H9 (cell line): Measurements from ENCODE around the gene WDR54. TPM values are rescaled to one million over a fixed set of nuclear protein-coding genes. Genes with fewer than 3 reads are reported as not detected.

Experiments
- DNase-seq: peaks from one replicate; pipeline ENCODE4 v3.0.0-alpha.2; 2017
- H2AFZ ChIP-seq: one replicate; pipeline ENCODE4 v1.6.1; 2013; ENCODE audit warnings: mild to moderate bottlenecking, low read length, control low read depth, moderate library complexity
- H2AK5ac ChIP-seq: 2 replicates; pipeline ENCODE4 v1.6.1; 2013; ENCODE audit warnings: low read length, control low read depth, mixed read lengths; ENCODE audit not compliant: insufficient read length
- H2BK120ac ChIP-seq: one replicate; pipeline ENCODE4 v1.6.1; 2013; ENCODE audit warnings: low read depth, mild to moderate bottlenecking, low read length, control low read depth, inconsistent platforms; ENCODE audit not compliant: poor library complexity, severe bottlenecking
- H2BK12ac ChIP-seq: 2 replicates; pipeline ENCODE4 v1.6.1; 2013; ENCODE audit warnings: low read length, control low read depth, mixed read lengths, low read depth; ENCODE audit not compliant: insufficient read length
- H2BK15ac ChIP-seq: 2 replicates; pipeline ENCODE4 v1.6.1; 2013; ENCODE audit warnings: low read depth, low read length, control low read depth
- H2BK20ac ChIP-seq: one replicate; pipeline ENCODE4 v1.6.1; 2013; ENCODE audit warnings: low read depth, mild to moderate bottlenecking, low read length, control low read depth, inconsistent platforms; ENCODE audit not compliant: poor library complexity, severe bottlenecking
- H2BK5ac ChIP-seq: 2 replicates; pipeline ENCODE4 v1.6.1; 2013; ENCODE audit warnings: low read length, control low read depth, mixed read lengths; ENCODE audit not compliant: insufficient read length
- H3K14ac ChIP-seq: 2 replicates; pipeline ENCODE4 v1.6.1; 2013; ENCODE audit warnings: low read length, control low read depth; ENCODE audit not compliant: insufficient read depth
- H3K18ac ChIP-seq: 2 replicates; pipeline ENCODE4 v1.6.1; 2013; ENCODE audit warnings: low read depth, mild to moderate bottlenecking, mixed read lengths, low read length, control low read depth; ENCODE audit not compliant: insufficient read length
- H3K23ac ChIP-seq: 2 replicates; pipeline ENCODE4 v1.6.1; 2013; ENCODE audit warnings: low read length, control low read depth, mixed read lengths, low read depth; ENCODE audit not compliant: insufficient read length
- H3K23me2 ChIP-seq: 2 replicates; pipeline ENCODE4 v1.6.1; 2013; ENCODE audit warnings: low read depth, mild to moderate bottlenecking, mixed read lengths, low read length, control low read depth; ENCODE audit not compliant: insufficient read length, poor library complexity, severe bottlenecking
- H3K27ac ChIP-seq: 2 replicates; pipeline ENCODE4 v1.5.1; 2013; ENCODE audit warnings: low read length, control low read depth, mixed read lengths, low read depth; ENCODE audit not compliant: insufficient read length
- H3K27me3 ChIP-seq: 2 replicates; pipeline ENCODE4 v1.6.1; 2013; ENCODE audit warnings: low read length, control low read depth, inconsistent platforms; ENCODE audit not compliant: insufficient read depth
- H3K4ac ChIP-seq: 2 replicates; pipeline ENCODE4 v1.6.1; 2013; ENCODE audit warnings: low read depth, mild to moderate bottlenecking, control low read depth, inconsistent platforms, low read length, moderate library complexity
- H3K4me1 ChIP-seq: 2 replicates; pipeline ENCODE4 v1.6.1; 2013; ENCODE audit warnings: low read length, control low read depth, inconsistent platforms; ENCODE audit not compliant: insufficient read depth
- H3K4me2 ChIP-seq: 2 replicates; pipeline ENCODE4 v1.6.1; 2013; ENCODE audit warnings: low read length, control low read depth, mixed read lengths; ENCODE audit not compliant: insufficient read length, insufficient read depth
- H3K56ac ChIP-seq: 2 replicates; pipeline ENCODE4 v1.6.1; 2013; ENCODE audit warnings: low read depth, mild to moderate bottlenecking, mixed read lengths, low read length, control low read depth; ENCODE audit not compliant: insufficient read length
- H3K79me1 ChIP-seq: 2 replicates; pipeline ENCODE4 v1.6.1; 2013; ENCODE audit warnings: low read depth, mild to moderate bottlenecking, moderate library complexity, low read length, control low read depth, inconsistent platforms; ENCODE audit not compliant: insufficient read depth, poor library complexity, severe bottlenecking
- H3K79me2 ChIP-seq: 2 replicates; pipeline ENCODE4 v1.6.1; 2013; ENCODE audit warnings: low read length, control low read depth, inconsistent platforms; ENCODE audit not compliant: insufficient read depth
- H3K9ac ChIP-seq: 2 replicates; pipeline ENCODE4 v1.6.1; 2013; ENCODE audit warnings: low read length, control low read depth, mixed read lengths; ENCODE audit not compliant: insufficient read length; ENCODE audit errors: extremely low read depth
- H3K9me3 ChIP-seq: one replicate; pipeline ENCODE4 v1.6.1; 2013; ENCODE audit warnings: low read depth, low read length, inconsistent platforms; ENCODE audit not compliant: control insufficient read depth
- H3T11ph ChIP-seq: one replicate; pipeline ENCODE4 v1.6.1; 2013; ENCODE audit warnings: mild to moderate bottlenecking, low read length, control low read depth, inconsistent platforms
- H4K20me1 ChIP-seq: one replicate; pipeline ENCODE4 v1.6.1; 2013; ENCODE audit not compliant: control insufficient read depth, insufficient read length, insufficient read depth
- H4K5ac ChIP-seq: 2 replicates; pipeline ENCODE4 v1.6.1; 2013; ENCODE audit warnings: low read depth, mild to moderate bottlenecking, mixed read lengths, low read length, control low read depth; ENCODE audit not compliant: insufficient read length
- H4K8ac ChIP-seq: replicated peaks from 2 replicates; pipeline ENCODE4 v1.6.1; 2013; ENCODE audit warnings: low read length, control low read depth, mixed read lengths, low read depth; ENCODE audit not compliant: insufficient read length
- H4K91ac ChIP-seq: 2 replicates; pipeline ENCODE4 v1.6.1; 2013; ENCODE audit warnings: low read depth, mild to moderate bottlenecking, moderate library complexity, mixed read lengths, low read length, control low read depth; ENCODE audit not compliant: insufficient read length
- H3K27ac Mint-ChIP-seq, 3 experiments: 2 replicates in 2 of 3; 3 replicates in 1 of 3; pipeline ENCODE4 v1.8.0; 2020 to 2021; ENCODE audit warnings: mixed read lengths in 3 of 3, mild to moderate bottlenecking in 1 of 3, moderate library complexity in 1 of 3
- H3K27me3 Mint-ChIP-seq: 2 replicates; pipeline ENCODE4 v1.8.0; 2021; ENCODE audit warnings: low read depth, mild to moderate bottlenecking, moderate library complexity, mixed read lengths
- H3K36me3 Mint-ChIP-seq, 3 experiments: 2 replicates in 2 of 3; 3 replicates in 1 of 3; pipeline ENCODE4 v1.8.0; 2020 to 2021; ENCODE audit warnings: low read depth in 3 of 3, mixed read lengths in 3 of 3; ENCODE audit not compliant: insufficient read depth in 1 of 3
- H3K4me1 Mint-ChIP-seq, 2 experiments: 2 replicates each; pipeline ENCODE4 v1.8.0; 2020; ENCODE audit warnings: mixed read lengths in 2 of 2
- H3K4me3 Mint-ChIP-seq, 2 experiments: 2 replicates in 1 of 2; 3 replicates in 1 of 2; pipeline ENCODE4 v1.8.0; 2020 to 2021; ENCODE audit warnings: mild to moderate bottlenecking in 2 of 2, mixed read lengths in 2 of 2, moderate library complexity in 1 of 2
- H3K9me3 Mint-ChIP-seq, 2 experiments: 2 replicates in 1 of 2; 3 replicates in 1 of 2; pipeline ENCODE4 v1.8.0; 2020; ENCODE audit warnings: mild to moderate bottlenecking in 2 of 2, mixed read lengths in 2 of 2, moderate library complexity in 1 of 2
- CTCF ChIP-seq: fragments of 200-600 bp; sonication (generic); conservative IDR thresholded peaks from 3 replicates; pipeline ENCODE4 v1.8.0; 2021; ENCODE audit warnings: antibody characterized with exemption, mild to moderate bottlenecking
- WGBS: extraction: QIAGEN DNeasy Blood & Tissue Kit; methylation state at CpG from one replicate; pipeline ENCODE4 v1.1.7; 2013; ENCODE audit warnings: missing lambda C conversion rate, low lambda C conversion rate, mixed read lengths; ENCODE audit not compliant: insufficient read length; ENCODE audit errors: extremely low coverage; 5-methylcytosine and 5-hydroxymethylcytosine counted together
- total RNA-seq: library from RNA; stranded (reverse); gene quantifications from 2 replicates; pipeline ENCODE4 v1.2.1, GENCODE V29; 2021

The WDR54 gene
- total RNA-seq, 1 experiment from 2014 or later = 66.4 TPM

GRCh38 chr2:74427551-74427950 lies 6.0 kb downstream of the WDR54 start:
- H4K5ac ChIP-seq = no peak overlapping the region
- no peak overlapping the region for H2BK12ac ChIP-seq
- no peak overlapping the region for H3K23ac ChIP-seq
- H3K56ac ChIP-seq = no peak overlapping the region
- H3K23me2 ChIP-seq = no peaks in the 10 kb centered on the region
- H3K79me2 ChIP-seq = no peaks in the 10 kb centered on the region
- H2BK120ac ChIP-seq = no peak overlapping the region
- no peak overlapping the region for H2AFZ ChIP-seq
- no peaks in the 10 kb centered on the region for H3K27me3 ChIP-seq
- H3K18ac ChIP-seq = no peak overlapping the region
- Mint-ChIP-seq H3K27me3 (peaks cover 7% of the 10 kb centered on the region), H3K4me1 (peaks cover 5 to 11% of the 10 kb centered on the region in 2 experiments), H3K4me3 (no peak overlapping the region; a peak in 1 of 5 replicates), H3K36me3 (peaks cover 42 to 84% (median 83%) of the 10 kb centered on the region in 3 experiments), H3K27ac (peak overlapping the region in 1 of 3 experiments; percentile 37; a peak in 2 of 7 replicates), H3K9me3 (no peaks in the 10 kb centered on the region; a peak in 1 of 5 replicates)
- no CpG with 5 or more reads among the region's 3 CpGs for WGBS
- H3K9me3 ChIP-seq = no peaks in the 10 kb centered on the region
- DNase-seq = no peak
- no peak overlapping the region for H3K27ac ChIP-seq
- H3K4me2 ChIP-seq = no peak overlapping the region
- H2BK15ac ChIP-seq = no peak overlapping the region
- no peak overlapping the region for H2BK5ac ChIP-seq
- no peak overlapping the region for H3K14ac ChIP-seq
- TF ChIP-seq CTCF = no peak
- H2AK5ac ChIP-seq = no peak overlapping the region
- H4K8ac ChIP-seq = no peak overlapping the region
- H3K9ac ChIP-seq = no peak overlapping the region
- H4K91ac ChIP-seq = no peak overlapping the region
- H4K20me1 ChIP-seq = no peaks in the 10 kb centered on the region
- no peak overlapping the region for H2BK20ac ChIP-seq
- H3K4me1 ChIP-seq = no peaks in the 10 kb centered on the region
- H3K79me1 ChIP-seq = no peaks in the 10 kb centered on the region
- H3T11ph ChIP-seq = no peak overlapping the region
- no peak overlapping the region for H3K4ac ChIP-seq
